Heart right ventricle (tissue), 16 donors: ENCODE measurements around the gene UPK1B. TPM values are rescaled to one million over a fixed set of nuclear protein-coding genes. Genes with fewer than 3 reads are reported as not detected.
"Not testable (repeated sequence)": the region's sequence is repeated elsewhere in the genome, so short reads cannot be mapped to it uniquely, and the experiment has no call there.

ENCODE experiments used
- ATAC-seq, 8 donors: fragments of 200-7000 bp; cut with Tn5 transposase; one replicate each; pipeline ENCODE4 v1.9.1; 2020; ENCODE audit warnings: mild to moderate bottlenecking in 8 of 8, moderate library complexity in 8 of 8, moderate number of reproducible peaks in 1 of 8
- DNase-seq, 2 donors: peaks; one replicate each; pipeline ENCODE4 v3.0.0-alpha.2; 2020
- H3K27ac ChIP-seq, 10 donors: fragments of 200-600 bp; sonication (generic) in 2 of 10; one replicate each; pipeline versions ENCODE4 v1.5.0 to v1.8.0; 2020 to 2022; ENCODE audit warnings: mild to moderate bottlenecking in 3 of 10
- H3K27me3 ChIP-seq, 7 donors: fragments of 200-600 bp; one replicate each; pipeline ENCODE4 v1.8.0; 2021 to 2022; ENCODE audit warnings: mild to moderate bottlenecking in 2 of 7
- H3K36me3 ChIP-seq, 9 donors: fragments of 200-600 bp; sonication (generic) in 1 of 9; one replicate each; pipeline versions ENCODE4 v1.5.0 to v1.8.0; 2020 to 2022; ENCODE audit warnings: mild to moderate bottlenecking in 2 of 9
- H3K4me1 ChIP-seq, 9 donors: fragments of 200-600 bp; sonication (generic) in 1 of 9; one replicate each; pipeline versions ENCODE4 v1.5.0 to v1.8.0; 2020 to 2022; ENCODE audit warnings: mild to moderate bottlenecking in 4 of 9
- H3K4me3 ChIP-seq, 10 donors: fragments of 200-600 bp; sonication (generic) in 2 of 10; one replicate each; pipeline versions ENCODE4 v1.5.0 to v1.8.0; 2020 to 2022; ENCODE audit warnings: mild to moderate bottlenecking in 7 of 10, moderate library complexity in 2 of 10
- H3K9me3 ChIP-seq, 11 donors: fragments of 200-600 bp in 10 of 11; sonication (generic) in 2 of 11; one replicate each; pipeline versions ENCODE4 v1.5.0 to v1.8.0; 2013 to 2022; ENCODE audit warnings: mild to moderate bottlenecking in 2 of 11, control low read depth in 1 of 11, moderate library complexity in 1 of 11
- WGBS, 2 donors: extraction: QIAGEN DNeasy Blood & Tissue Kit; methylation state at CpG; one replicate each; pipeline ENCODE4 v1.1.7; 2013; ENCODE audit warnings: inconsistent platforms in 1 of 2; 5-methylcytosine and 5-hydroxymethylcytosine counted together
- intact Hi-C, 10 donors: fragments of 100-400 bp; cut with DNase I; formaldehyde crosslinking; loops; one replicate each; pipeline versions ENCODE4 v1.11.1 to v1.14.2; 2022
- polyA plus RNA-seq, 2 donors: library from polyadenylated mRNA; stranded (reverse); fragments of 200-250 nt; gene quantifications; one replicate each; pipeline ENCODE4 v1.2.3, GENCODE V29; 2013
- total RNA-seq, 10 donors: library from RNA; stranded (reverse); fragmentation: NEBNext Ultra II Directional in 3 of 10; extraction: Animal tissue kit (Norgen Biotek cat#: 25700) in 3 of 10; gene quantifications; one replicate each; pipeline versions ENCODE4 v1.2.1 to v1.2.4, GENCODE V29; 2021 to 2023
- TF ChIP-seq, protein P1 (sequence below), 9 donors: fragments of 200-600 bp; sonication (generic) in 2 of 9; IDR thresholded peaks; one replicate each; pipeline versions ENCODE4 v1.5.0 to v1.8.0; 2021 to 2022; ENCODE audit warnings: antibody characterized with exemption in 9 of 9, mild to moderate bottlenecking in 5 of 9, moderate library complexity in 1 of 9
- donor health status: Arrhythmogenic right ventricular cardiomyopathy.
- donor health status: ischemic (EF 13 %, LVEDD 7.1; RV severe dilation, severe dysfunction).
- donor health status: healthy with polysubstance abuse.
- donor health status: DM: no; HTN: yes; CAD: no.
- donor health status: DM: no; HTN: no; CAD: no.
- donor health status: ischemic (EF 25% LVEDD 6.9; RV normal size, moderate dysfunction).
- donor health status: ischemic (EF 25% LVEDD 5.7; RV mildly dilated, moderate dysfunction).
- donor health status: healthy.
- donor health status: DM: yes; HTN: yes; CAD: no.
- donor health status: Ischemic cardiomyopathy.
- donor health status: ischemic (EF 35%, LVEDD 5.7; RV mildly dilated, moderate dysfunction).
- donor health status: nonischemic (EF 11% LVEDD 7.7; RV severe dilation, severe dysfunction).
- donor health status: DM: yes; HTN: yes; CAD: no.
- donor health status: PGD.
- donor health status: ischemic (EF 29% LVEDD 5.4; RV normal size, mild dysfunction).
- donor health status: nonischemic (EF 23%, LVEDD 6.1; RV moderate dilation, normal function).

The UPK1B gene
- total and polyA plus RNA-seq, 12 donors, result 1.1 TPM; not detected in 11

DNA sequence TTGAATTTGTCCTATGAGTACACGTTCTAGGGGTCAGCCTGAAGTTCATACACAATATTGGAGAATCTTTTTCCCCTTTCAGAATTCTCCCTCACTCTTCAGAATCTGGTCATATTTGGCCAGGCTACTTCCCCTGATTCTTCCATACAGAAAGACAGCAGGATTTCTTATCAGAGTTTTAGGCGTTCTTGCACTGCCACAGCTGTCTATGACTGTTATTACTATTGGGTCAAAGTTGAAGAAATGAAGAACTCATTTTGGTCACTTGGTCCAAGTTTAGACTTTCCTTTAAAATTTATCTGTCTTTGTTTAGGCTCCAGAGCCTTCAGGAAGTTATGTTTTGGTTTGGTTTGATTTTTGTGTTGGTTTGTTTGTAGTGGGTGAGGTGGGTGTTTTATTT lies 15.4 kb upstream of the UPK1B start:
- Histone ChIP-seq H3K9me3 (peaks cover 0 to 32% (median 14%) of the 10 kb centered on the region in 11 donors), H3K27ac (no peak overlapping the region), H3K4me3 (no peak overlapping the region), H3K36me3 (no peaks in the 10 kb centered on the region), H3K4me1 (no peaks in the 10 kb centered on the region), H3K27me3 (no peaks in the 10 kb centered on the region)
- TF ChIP-seq, protein P1, sequence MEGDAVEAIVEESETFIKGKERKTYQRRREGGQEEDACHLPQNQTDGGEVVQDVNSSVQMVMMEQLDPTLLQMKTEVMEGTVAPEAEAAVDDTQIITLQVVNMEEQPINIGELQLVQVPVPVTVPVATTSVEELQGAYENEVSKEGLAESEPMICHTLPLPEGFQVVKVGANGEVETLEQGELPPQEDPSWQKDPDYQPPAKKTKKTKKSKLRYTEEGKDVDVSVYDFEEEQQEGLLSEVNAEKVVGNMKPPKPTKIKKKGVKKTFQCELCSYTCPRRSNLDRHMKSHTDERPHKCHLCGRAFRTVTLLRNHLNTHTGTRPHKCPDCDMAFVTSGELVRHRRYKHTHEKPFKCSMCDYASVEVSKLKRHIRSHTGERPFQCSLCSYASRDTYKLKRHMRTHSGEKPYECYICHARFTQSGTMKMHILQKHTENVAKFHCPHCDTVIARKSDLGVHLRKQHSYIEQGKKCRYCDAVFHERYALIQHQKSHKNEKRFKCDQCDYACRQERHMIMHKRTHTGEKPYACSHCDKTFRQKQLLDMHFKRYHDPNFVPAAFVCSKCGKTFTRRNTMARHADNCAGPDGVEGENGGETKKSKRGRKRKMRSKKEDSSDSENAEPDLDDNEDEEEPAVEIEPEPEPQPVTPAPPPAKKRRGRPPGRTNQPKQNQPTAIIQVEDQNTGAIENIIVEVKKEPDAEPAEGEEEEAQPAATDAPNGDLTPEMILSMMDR (IDR thresholded peaks at IDR 0.05), result no peak
- 56 to 66% methylated on average over 2 of the region's 2 CpGs for WGBS, 2 donors
- intact Hi-C loops, result no loop called here
- no peak for DNase-seq
- no peak for ATAC-seq

DNA sequence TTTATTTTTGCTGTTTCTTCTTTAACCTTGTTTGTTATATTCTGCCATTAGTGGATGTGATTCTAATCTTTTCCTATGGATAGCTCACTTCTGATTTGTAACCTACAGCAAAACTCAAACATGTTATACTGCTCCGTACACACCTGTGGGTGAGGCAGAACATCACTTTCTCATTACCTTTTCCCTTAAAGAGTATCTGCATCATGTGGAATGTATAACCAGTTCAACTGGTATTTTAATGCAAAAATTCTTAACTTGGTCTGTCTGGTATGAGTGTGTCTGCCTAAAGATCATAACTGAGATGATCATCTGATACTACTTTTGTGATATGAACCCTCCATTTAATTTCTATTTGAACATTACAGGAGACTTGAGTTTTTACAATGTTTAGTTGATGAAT lies 13.0 kb upstream of the UPK1B start:
- intact Hi-C loops, result no loop called here
- no peak for DNase-seq
- Histone ChIP-seq H3K36me3 (no peaks in the 10 kb centered on the region), H3K4me3 (no peak overlapping the region), H3K9me3 (peaks cover 0 to 25% (median 0%) of the 10 kb centered on the region in 11 donors), H3K27me3 (no peaks in the 10 kb centered on the region), H3K27ac (no peak overlapping the region), H3K4me1 (no peaks in the 10 kb centered on the region)
- no peak for ATAC-seq
- TF ChIP-seq, protein P1 (IDR thresholded peaks at IDR 0.05), result no peak
- WGBS, 2 donors, result 53 to 97% methylated on average over 1 of the region's 1 CpG

DNA sequence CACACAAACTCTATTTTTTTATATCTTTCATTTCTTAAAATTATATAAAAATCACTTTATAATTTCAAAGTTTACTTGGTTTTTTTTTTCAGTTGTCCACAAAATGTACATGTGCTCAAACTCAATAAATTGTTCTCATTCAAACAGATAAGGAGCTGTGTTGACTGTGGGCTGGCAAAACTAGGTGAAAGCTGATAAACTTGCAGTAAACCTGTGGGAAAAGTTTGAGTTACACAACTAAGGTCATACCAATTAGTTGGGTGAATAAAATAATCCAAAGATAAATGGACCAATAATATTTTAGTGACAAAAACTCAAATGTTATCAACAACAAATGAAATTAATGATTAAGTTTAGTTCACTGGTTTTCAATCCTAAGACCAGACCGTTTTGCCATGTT lies 12.6 kb upstream of the UPK1B start:
- no peak for ATAC-seq
- no peaks in the 10 kb centered on the region for H3K4me1 ChIP-seq
- H3K4me3 ChIP-seq, result no peak overlapping the region
- H3K9me3 ChIP-seq, result peaks cover 0 to 26% (median 0%) of the 10 kb centered on the region in 11 donors
- 48 to 56% methylated on average over 1 of the region's 1 CpG for WGBS, 2 donors
- intact Hi-C loops, result no loop called here
- TF ChIP-seq, protein P1 (IDR thresholded peaks at IDR 0.05), result no peak
- no peak overlapping the region for H3K27ac ChIP-seq
- no peaks in the 10 kb centered on the region for H3K27me3 ChIP-seq
- DNase-seq, result no peak
- no peaks in the 10 kb centered on the region for H3K36me3 ChIP-seq

DNA sequence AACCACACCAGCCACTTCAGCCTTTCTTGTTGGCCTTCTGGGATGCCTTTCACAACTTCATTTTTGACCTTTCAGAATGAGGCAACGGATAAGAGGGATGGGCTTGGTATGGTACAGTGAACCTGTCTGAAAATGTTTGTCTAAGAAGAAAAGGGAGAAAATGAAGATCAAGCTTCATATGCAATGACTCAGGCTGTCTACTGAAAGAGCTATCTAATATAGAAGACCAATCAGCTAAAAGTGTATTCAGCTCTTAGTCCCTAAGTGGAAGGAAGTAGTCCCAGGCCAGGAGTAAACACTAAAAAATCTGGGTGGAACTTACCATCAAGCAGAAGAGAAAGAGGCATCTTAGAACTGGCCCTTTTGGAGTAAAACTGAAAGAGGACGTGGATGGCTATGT lies 12.2 kb upstream of the UPK1B start:
- H3K36me3 ChIP-seq, result no peaks in the 10 kb centered on the region
- H3K4me3 ChIP-seq, result no peak overlapping the region
- ATAC-seq (no peak), DNase-seq (no peak)
- 69 to 79% methylated on average over 2 of the region's 2 CpGs for WGBS, 2 donors
- no peaks in the 10 kb centered on the region for H3K4me1 ChIP-seq
- TF ChIP-seq, protein P1 (IDR thresholded peaks at IDR 0.05), result no peak
- intact Hi-C loops, result no loop called here
- H3K27me3 ChIP-seq, result no peaks in the 10 kb centered on the region
- no peak overlapping the region for H3K27ac ChIP-seq
- H3K9me3 ChIP-seq, result peaks cover 0 to 26% (median 0%) of the 10 kb centered on the region in 11 donors

DNA sequence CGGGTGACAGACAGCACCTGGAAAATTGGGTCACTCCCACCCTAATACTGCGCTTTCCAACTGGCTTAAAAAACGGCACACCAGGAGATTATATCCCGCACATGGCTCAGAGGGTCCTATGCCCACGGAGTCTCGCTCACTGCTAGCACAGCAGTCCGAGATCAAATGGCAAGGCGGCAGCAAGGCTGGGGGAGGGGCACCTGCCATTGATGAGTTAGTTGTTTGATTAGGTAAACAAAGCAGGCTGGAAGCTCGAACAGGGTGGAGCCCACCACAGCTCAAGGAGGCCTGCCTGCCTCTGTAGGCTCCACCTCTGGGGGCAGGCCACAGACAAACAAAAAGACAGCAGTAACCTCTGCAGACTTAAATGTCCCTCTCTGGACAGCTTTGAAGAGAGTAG lies 8.7 kb upstream of the UPK1B start:
- H3K4me1 ChIP-seq, H3K27me3 ChIP-seq, DNase-seq, H3K4me3 ChIP-seq, H3K36me3 ChIP-seq, H3K27ac ChIP-seq, intact Hi-C loops, ATAC-seq: not testable (repeated sequence)
- 89% methylated on average over 9 of the region's 9 CpGs for WGBS, 2 donors
- H3K9me3 ChIP-seq, result peaks cover 0 to 14% (median 0%) of the 10 kb centered on the region in 11 donors
